Esophagus muscularis mucosa (tissue), 4 donors: Measurements from ENCODE around the gene GRK5. TPM values are rescaled to one million over a fixed set of nuclear protein-coding genes. Genes with fewer than 3 reads are reported as not detected.
"Not testable (repeated sequence)": the region's sequence is repeated elsewhere in the genome, so short reads cannot be mapped to it uniquely, and the experiment has no call there.

Source experiments
- DNase-seq: peaks from one replicate; pipeline ENCODE4 v3.0.0-alpha.2; 2017; ENCODE audit errors: extremely low spot score
- H3K27ac ChIP-seq, 4 donors: fragments of 200-600 bp; sonication (generic); replicated peaks in 1 of 4; 1 replicate in 3 of 4; 2 replicates in 1 of 4; pipeline ENCODE4 v1.5.1; 2016 to 2019; ENCODE audit warnings: mild to moderate bottlenecking in 1 of 4
- H3K27me3 ChIP-seq, 4 donors: fragments of 200-600 bp; sonication (generic); one replicate each; pipeline versions ENCODE4 v1.5.1 to v1.6.0; 2016 to 2019
- H3K36me3 ChIP-seq, 4 donors: fragments of 200-600 bp; sonication (generic); one replicate each; pipeline ENCODE4 v1.5.1; 2016 to 2019
- H3K4me1 ChIP-seq, 4 donors: fragments of 200-600 bp; sonication (generic); one replicate each; pipeline ENCODE4 v1.5.1; 2016 to 2019
- H3K4me3 ChIP-seq, 4 donors: fragments of 200-600 bp; sonication (generic); 1 replicate in 2 of 4; 2 replicates in 2 of 4; pipeline ENCODE4 v1.5.1; 2016 to 2019; ENCODE audit warnings: mild to moderate bottlenecking in 4 of 4, moderate library complexity in 1 of 4
- H3K9me3 ChIP-seq, 4 donors: fragments of 200-600 bp; sonication (generic); 1 replicate in 3 of 4; 2 replicates in 1 of 4; pipeline ENCODE4 v1.5.1; 2016 to 2019
- CTCF ChIP-seq, 3 experiments: fragments of 200-600 bp in 2 of 3; fragments of 450-650 bp in 1 of 3; sonication (generic) in 2 of 3; IDR thresholded peaks; one replicate each; pipeline ENCODE4 v1.5.1; 2017 to 2019; ENCODE audit warnings: antibody characterized with exemption in 3 of 3, mild to moderate bottlenecking in 2 of 3, moderate library complexity in 1 of 3
- EP300 ChIP-seq: sonication (generic); formaldehyde crosslinking; IDR thresholded peaks from one replicate; pipeline ENCODE4 v1.6.1; 2017; ENCODE audit warnings: antibody characterized with exemption
- POLR2A ChIP-seq: fragments of 450-650 bp; IDR thresholded peaks from one replicate; pipeline ENCODE4 v1.6.1; 2017; ENCODE audit warnings: antibody characterized with exemption, moderate library complexity, mild to moderate bottlenecking, low read depth
- POLR2AphosphoS5 ChIP-seq, 2 donors: sonication (generic); formaldehyde crosslinking; IDR thresholded peaks; one replicate each; pipeline ENCODE4 v1.6.1; 2017; ENCODE audit warnings: antibody characterized with exemption in 2 of 2
- WGBS: methylation state at CpG from one replicate; pipeline ENCODE4 v1.1.5; 2018; 5-methylcytosine and 5-hydroxymethylcytosine counted together
- intact Hi-C: fragments of 100-400 bp; cut with DNase I; formaldehyde crosslinking; loops from one replicate; pipeline ENCODE4 v1.15.1; 2023
- total RNA-seq, 4 donors: library from RNA; depleted of rRNA; stranded (reverse); fragments of >200 nt; gene quantifications; one replicate each; pipeline versions ENCODE4 v1.1.0 to v1.2.1, GENCODE V29; 2016

GRK5 gene
- total RNA-seq, 4 donors from 2014 or later: 39.6 to 64.4 (median 50.7) TPM

GRCh38 chr10:119272736-119273135 lies 65.4 kb downstream of the GRK5 start:
- H3K4me1 ChIP-seq: peaks cover 69 to 85% (median 79%) of the 10 kb centered on the region in 4 donors
- TF ChIP-seq POLR2AphosphoS5 (IDR thresholded peaks at IDR 0.05) (no peak), POLR2A (no peak), CTCF (IDR thresholded peaks at IDR 0.05) (no peak), EP300 (no peak)
- WGBS: 85% methylated on average over 9 of the region's 9 CpGs

GRCh38 chr10:119273413-119273812 lies 66.0 kb downstream of the GRK5 start:
- Histone ChIP-seq H3K27ac (peak overlapping the region in 2 of 4 donors; percentile 28 to 40), H3K27me3 (no peaks in the 10 kb centered on the region), H3K4me1 (peaks cover 71 to 86% (median 77%) of the 10 kb centered on the region in 4 donors), H3K36me3 (no peaks in the 10 kb centered on the region), H3K9me3 (no peaks in the 10 kb centered on the region), H3K4me3 (no peak overlapping the region)
- intact Hi-C loops: no loop called here
- WGBS: 97% methylated on average over 8 of the region's 8 CpGs
- TF ChIP-seq POLR2AphosphoS5 (IDR thresholded peaks at IDR 0.05) (no peak), CTCF (IDR thresholded peaks at IDR 0.05) (no peak), POLR2A (no peak), EP300 (no peak)
- DNase-seq: no peak

More at GRCh38 chr10:119272736-119273135, 65.4 kb downstream of the GRK5 start:
- Histone ChIP-seq H3K27ac (peak overlapping the region; percentile 19 to 55 (median 34)), H3K9me3 (no peaks in the 10 kb centered on the region), H3K27me3 (no peaks in the 10 kb centered on the region), H3K4me3 (no peak overlapping the region), H3K36me3 (no peaks in the 10 kb centered on the region)
- intact Hi-C loops: no loop called here
- no peak for DNase-seq

- no peak for TF ChIP-seq POLR2A
- TF ChIP-seq EP300: no peak
- no peak for TF ChIP-seq CTCF (IDR thresholded peaks at IDR 0.05)
- TF ChIP-seq POLR2AphosphoS5 (IDR thresholded peaks at IDR 0.05): no peak
- Histone ChIP-seq H3K36me3 (no peaks in the 10 kb centered on the region), H3K9me3 (no peaks in the 10 kb centered on the region), H3K27me3 (no peaks in the 10 kb centered on the region), H3K4me3 (no peak overlapping the region), H3K4me1 (peaks cover 61 to 85% (median 72%) of the 10 kb centered on the region in 4 donors), H3K27ac (peak overlapping the region; percentile 29 to 66 (median 49))
- intact Hi-C loops: no loop called here
- DNase-seq: no peak
- 84% methylated on average over 4 of the region's 4 CpGs for WGBS
Measured at GRCh38 chr10:119274519-119275045, 67.2 kb downstream of the GRK5 start.

GRCh38 chr10:119275085-119275484 lies 67.7 kb downstream of the GRK5 start:
- Histone ChIP-seq H3K9me3 (no peaks in the 10 kb centered on the region), H3K27ac (peak overlapping the region; percentile 29 to 66 (median 49)), H3K4me3 (no peak overlapping the region), H3K36me3 (no peaks in the 10 kb centered on the region), H3K4me1 (peaks cover 56 to 85% (median 71%) of the 10 kb centered on the region in 4 donors), H3K27me3 (no peaks in the 10 kb centered on the region)
- DNase-seq: no peak
- no peak for TF ChIP-seq POLR2A
- no peak for TF ChIP-seq POLR2AphosphoS5 (IDR thresholded peaks at IDR 0.05)
- TF ChIP-seq CTCF (IDR thresholded peaks at IDR 0.05): no peak
- TF ChIP-seq EP300: no peak
- intact Hi-C loops: no loop called here
- 68% methylated on average over 5 of the region's 5 CpGs for WGBS

GRCh38 chr10:119276194-119276593 lies 68.8 kb downstream of the GRK5 start:
- Histone ChIP-seq H3K27ac (peak overlapping the region in 1 of 4 donors; percentile 54), H3K4me1 (peaks cover 53 to 84% (median 71%) of the 10 kb centered on the region in 4 donors)
- intact Hi-C loops, H3K27me3 ChIP-seq, DNase-seq, H3K36me3 ChIP-seq, H3K4me3 ChIP-seq, H3K9me3 ChIP-seq: not testable (repeated sequence)
- WGBS: 76% methylated on average over 3 of the region's 4 CpGs
